Measurements from ENCODE around the gene CAMTA1.

DNA sequence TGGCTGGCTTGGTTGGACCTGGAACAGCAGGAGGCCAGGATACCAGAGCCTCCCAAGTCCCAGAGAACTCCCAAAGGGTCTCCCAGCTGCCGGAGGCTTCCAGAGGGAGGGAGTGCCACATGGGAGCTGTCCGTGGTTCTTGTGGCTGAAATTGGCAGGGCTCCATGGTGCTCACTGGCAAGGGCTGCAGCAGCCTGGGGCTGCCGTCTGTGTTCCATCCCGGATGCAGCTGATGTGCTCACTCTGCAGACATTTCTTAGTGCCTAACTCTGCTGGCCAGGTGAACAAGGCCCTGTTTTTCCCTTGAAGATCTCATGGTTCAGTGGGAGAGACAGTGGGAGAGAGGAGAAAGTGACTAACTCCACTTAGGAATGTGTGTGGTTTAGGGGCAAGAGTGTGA is 261.1 kb downstream of the CAMTA1 start:
- no peak for TF ChIP-seq POLR2A (IDR thresholded peaks at IDR 0.05)
- TF ChIP-seq, protein P1, sequence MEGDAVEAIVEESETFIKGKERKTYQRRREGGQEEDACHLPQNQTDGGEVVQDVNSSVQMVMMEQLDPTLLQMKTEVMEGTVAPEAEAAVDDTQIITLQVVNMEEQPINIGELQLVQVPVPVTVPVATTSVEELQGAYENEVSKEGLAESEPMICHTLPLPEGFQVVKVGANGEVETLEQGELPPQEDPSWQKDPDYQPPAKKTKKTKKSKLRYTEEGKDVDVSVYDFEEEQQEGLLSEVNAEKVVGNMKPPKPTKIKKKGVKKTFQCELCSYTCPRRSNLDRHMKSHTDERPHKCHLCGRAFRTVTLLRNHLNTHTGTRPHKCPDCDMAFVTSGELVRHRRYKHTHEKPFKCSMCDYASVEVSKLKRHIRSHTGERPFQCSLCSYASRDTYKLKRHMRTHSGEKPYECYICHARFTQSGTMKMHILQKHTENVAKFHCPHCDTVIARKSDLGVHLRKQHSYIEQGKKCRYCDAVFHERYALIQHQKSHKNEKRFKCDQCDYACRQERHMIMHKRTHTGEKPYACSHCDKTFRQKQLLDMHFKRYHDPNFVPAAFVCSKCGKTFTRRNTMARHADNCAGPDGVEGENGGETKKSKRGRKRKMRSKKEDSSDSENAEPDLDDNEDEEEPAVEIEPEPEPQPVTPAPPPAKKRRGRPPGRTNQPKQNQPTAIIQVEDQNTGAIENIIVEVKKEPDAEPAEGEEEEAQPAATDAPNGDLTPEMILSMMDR (IDR thresholded peaks at IDR 0.05), result no peak
